Neural crest cell (in vitro differentiated cells): ENCODE measurements around the gene DUSP10. TPM values are rescaled to one million over a fixed set of nuclear protein-coding genes. Genes with fewer than 3 reads are reported as not detected.

Experiments used
- DNase-seq: peaks from one replicate; pipeline ENCODE4 v3.0.0; 2021; ENCODE audit warnings: low read depth, mixed read lengths, low spot score
- H3K27ac Mint-ChIP-seq: one replicate; pipeline ENCODE4 v1.8.0; 2021; ENCODE audit warnings: mild to moderate bottlenecking, mixed read lengths; ENCODE audit not compliant: unreplicated experiment
- H3K27me3 Mint-ChIP-seq: 2 replicates; pipeline ENCODE4 v1.8.0; 2021; ENCODE audit warnings: low read depth, mild to moderate bottlenecking, mixed read lengths
- H3K36me3 Mint-ChIP-seq: 2 replicates; pipeline ENCODE4 v1.8.0; 2021; ENCODE audit warnings: low read depth, mild to moderate bottlenecking, mixed read lengths
- H3K4me1 Mint-ChIP-seq: 2 replicates; pipeline ENCODE4 v1.8.0; 2021; ENCODE audit warnings: mixed read lengths
- H3K4me3 Mint-ChIP-seq: one replicate; pipeline ENCODE4 v1.8.0; 2021; ENCODE audit warnings: mild to moderate bottlenecking, mixed read lengths
- H3K9me3 Mint-ChIP-seq: 2 replicates; pipeline ENCODE4 v1.8.0; 2021; ENCODE audit warnings: mixed read lengths
- CTCF ChIP-seq: fragments of 200-600 bp; sonication (generic); conservative IDR thresholded peaks from 2 replicates; pipeline ENCODE4 v1.5.0; 2021; ENCODE audit warnings: antibody characterized with exemption, mild to moderate bottlenecking
- total RNA-seq: library from RNA; stranded (reverse); gene quantifications from 2 replicates; pipeline ENCODE4 v1.2.1, GENCODE V29; 2021

The DUSP10 gene
- total RNA-seq, 1 donor from 2014 or later: 1.6 TPM

GRCh38 chr1:221690858-221691257 lies 51.0 kb downstream of the DUSP10 start:
- no peaks in the 10 kb centered on the region for H3K27me3 Mint-ChIP-seq
- H3K4me3 Mint-ChIP-seq: no peak overlapping the region
- no peaks in the 10 kb centered on the region for H3K9me3 Mint-ChIP-seq
- no peaks in the 10 kb centered on the region for H3K4me1 Mint-ChIP-seq
- no peak overlapping the region for H3K27ac Mint-ChIP-seq
- no peaks in the 10 kb centered on the region for H3K36me3 Mint-ChIP-seq
- DNase-seq: no peak
- no peak for TF ChIP-seq CTCF

GRCh38 chr1:221689138-221689537 lies 52.8 kb downstream of the DUSP10 start:
- no peak for TF ChIP-seq CTCF
- Mint-ChIP-seq H3K4me1 (no peaks in the 10 kb centered on the region), H3K27ac (no peak overlapping the region), H3K9me3 (no peaks in the 10 kb centered on the region), H3K4me3 (no peak overlapping the region), H3K27me3 (no peaks in the 10 kb centered on the region), H3K36me3 (no peaks in the 10 kb centered on the region)
- no peak for DNase-seq

- H3K4me1 Mint-ChIP-seq: no peaks in the 10 kb centered on the region
- no peak for TF ChIP-seq CTCF
These were observed 53.4 kb downstream of the DUSP10 start for GRCh38 chr1:221688488-221688843.

GRCh38 chr1:221687836-221688487 lies 53.9 kb downstream of the DUSP10 start:
- Mint-ChIP-seq H3K9me3 (no peaks in the 10 kb centered on the region), H3K27me3 (no peaks in the 10 kb centered on the region), H3K4me3 (no peak overlapping the region), H3K36me3 (no peaks in the 10 kb centered on the region), H3K27ac (no peak overlapping the region), H3K4me1 (no peaks in the 10 kb centered on the region)
- no peak for TF ChIP-seq CTCF
- no peak for DNase-seq

More at GRCh38 chr1:221688488-221688843, 53.4 kb downstream of the DUSP10 start:
- H3K36me3 Mint-ChIP-seq: no peaks in the 10 kb centered on the region
- no peak overlapping the region for H3K27ac Mint-ChIP-seq
- no peaks in the 10 kb centered on the region for H3K9me3 Mint-ChIP-seq
- no peak for DNase-seq
- H3K4me3 Mint-ChIP-seq: no peak overlapping the region
- H3K27me3 Mint-ChIP-seq: no peaks in the 10 kb centered on the region

GRCh38 chr1:221683681-221684080 lies 58.2 kb downstream of the DUSP10 start:
- Mint-ChIP-seq H3K4me3 (no peak overlapping the region), H3K4me1 (no peaks in the 10 kb centered on the region), H3K27ac (no peak overlapping the region), H3K36me3 (no peaks in the 10 kb centered on the region), H3K9me3 (peaks cover 7% of the 10 kb centered on the region), H3K27me3 (no peaks in the 10 kb centered on the region)
- no peak for TF ChIP-seq CTCF
- no peak for DNase-seq
